ENCODE results near the gene LYSMD1.

Gene LYSMD1

DNA sequence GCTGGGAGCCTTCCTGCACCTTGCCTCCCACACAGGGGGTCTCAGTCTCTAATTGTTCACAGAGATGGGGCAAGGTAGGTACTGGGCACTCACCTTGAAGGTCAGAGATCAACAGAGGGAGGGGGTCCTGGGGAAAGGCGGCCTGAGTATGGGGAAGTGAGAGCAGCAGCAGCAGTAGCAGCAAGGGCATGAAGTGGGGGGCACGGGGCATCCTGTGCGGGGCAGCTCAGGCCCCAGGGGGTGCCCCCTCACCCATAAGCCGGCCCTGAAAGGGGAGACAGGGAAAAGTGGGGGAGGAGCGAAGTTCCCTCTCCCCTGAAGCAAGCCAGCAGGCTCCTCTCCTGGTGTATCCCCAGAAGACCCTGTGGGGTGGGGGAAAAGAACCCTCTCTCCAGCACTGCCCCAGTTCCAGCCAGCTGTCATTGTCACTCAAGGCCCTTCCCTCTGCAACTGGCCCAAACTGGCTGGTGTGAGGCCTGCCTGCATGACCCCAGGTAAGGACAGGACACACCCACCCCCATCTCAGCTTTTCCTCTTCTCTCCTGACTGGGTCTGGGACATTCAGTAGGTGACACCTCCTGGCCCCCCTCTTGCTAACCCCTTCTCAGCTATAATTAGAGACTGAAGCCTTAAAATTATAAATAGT, 23.2 kb downstream of the LYSMD1 start:
- no peak for DNase-seq (ENCODE audit: low read depth in 2 of 2)

DNA sequence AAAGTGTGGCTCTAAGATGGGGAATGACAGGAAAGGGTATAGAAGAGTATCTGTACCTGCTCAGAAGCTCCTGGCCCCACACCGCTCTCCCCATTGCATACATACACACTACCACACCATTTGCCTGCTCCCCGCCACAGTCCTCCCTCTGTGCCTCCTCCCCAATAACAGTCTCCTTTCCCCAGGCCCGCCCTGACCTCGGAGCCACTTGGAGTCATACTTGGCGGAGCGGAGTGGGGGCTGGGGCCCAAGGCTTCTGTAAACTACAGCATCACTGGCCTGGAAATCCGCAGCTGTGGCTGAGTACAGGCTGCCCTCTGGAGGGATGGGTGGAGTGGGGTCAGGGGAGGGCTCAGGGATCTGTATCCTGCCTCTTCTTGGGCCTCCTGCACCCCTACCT, 27.9 kb downstream of the LYSMD1 start:
- no peak for DNase-seq (ENCODE audit: low read depth in 2 of 2)

- no peak for DNase-seq (ENCODE audit: low read depth in 2 of 2)
Observed at GRCh38 chr1:151135433-151136385, 30.0 kb downstream of the LYSMD1 start.

DNA sequence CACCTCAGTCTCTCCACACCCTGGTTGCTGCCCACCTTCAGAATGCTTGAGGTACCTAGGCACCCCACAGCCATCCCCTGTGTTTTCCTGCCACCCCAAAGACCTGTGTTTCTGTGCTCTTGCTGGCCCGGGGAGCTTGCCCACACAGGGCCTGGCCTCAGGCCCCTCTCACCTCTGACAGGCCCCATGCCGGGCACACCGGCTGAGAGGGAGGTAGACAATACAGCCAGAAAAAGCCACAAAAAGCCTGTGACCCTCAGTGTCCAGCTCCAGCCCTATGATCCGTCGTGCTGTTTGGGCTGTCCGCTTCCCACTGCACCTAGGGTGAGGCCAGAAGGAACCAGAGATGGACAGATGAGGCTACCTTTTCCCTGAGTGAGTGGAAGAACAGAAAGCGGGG, 30.7 kb downstream of the LYSMD1 start:
- no peak for DNase-seq (ENCODE audit: low read depth in 2 of 2)

DNA sequence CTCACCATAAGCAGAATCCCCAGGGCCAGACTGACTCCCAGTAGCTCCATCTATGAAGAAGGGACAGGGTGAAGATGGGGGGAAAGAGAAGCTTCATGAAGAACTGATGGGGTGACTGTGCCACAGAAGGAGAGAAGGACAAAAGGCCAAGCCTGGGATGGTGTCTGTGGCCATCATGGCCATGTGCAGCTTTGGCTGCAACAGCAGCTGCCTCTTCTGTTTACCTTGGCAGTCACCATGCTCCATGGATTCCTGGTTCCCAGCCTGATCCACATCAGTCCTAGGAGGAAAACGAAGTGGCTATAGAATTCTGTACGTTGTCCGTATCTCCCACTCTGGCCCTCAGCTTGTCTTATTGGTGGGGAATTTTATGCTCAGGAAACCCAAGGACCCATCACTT, 31.3 kb downstream of the LYSMD1 start:
- no peak for DNase-seq (ENCODE audit: low read depth in 2 of 2)

GRCh38 chr1:151133018-151133806, 32.5 kb downstream of the LYSMD1 start:
- DNase-seq (ENCODE audit: low read depth in 2 of 2), result no peak

GRCh38 chr1:151132335-151133017, 33.2 kb downstream of the LYSMD1 start:
- DNase-seq (ENCODE audit: low read depth in 2 of 2), result no peak

GRCh38 chr1:151131701-151132334, 33.9 kb downstream of the LYSMD1 start:
- DNase-seq (ENCODE audit: low read depth in 2 of 2), result no peak

GRCh38 chr1:151130987-151131586, 34.6 kb downstream of the LYSMD1 start:
- DNase-seq (ENCODE audit: low read depth in 2 of 2), result peak; percentile 69 to 70

DNA sequence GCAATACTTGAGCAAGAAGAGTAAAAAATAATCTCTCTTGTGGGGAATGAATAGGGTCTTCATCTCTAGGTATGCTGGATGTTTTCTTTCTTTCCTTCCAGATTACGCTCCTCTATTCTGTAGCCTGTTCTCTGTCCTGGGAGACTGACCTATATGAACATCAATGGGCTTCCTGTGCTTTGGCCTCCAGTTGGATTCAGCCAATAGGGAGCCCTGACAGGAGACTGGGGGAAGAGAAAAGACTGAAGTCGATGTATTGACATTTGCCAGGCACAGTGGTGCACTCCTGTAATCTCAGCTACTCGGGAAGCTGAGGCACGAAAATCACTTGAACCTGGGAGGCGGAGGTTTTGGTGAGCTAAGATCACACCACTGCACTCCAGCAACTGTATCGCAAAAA, 36.9 kb downstream of the LYSMD1 start:
- no peak for DNase-seq (ENCODE audit: low read depth in 2 of 2)

DNA sequence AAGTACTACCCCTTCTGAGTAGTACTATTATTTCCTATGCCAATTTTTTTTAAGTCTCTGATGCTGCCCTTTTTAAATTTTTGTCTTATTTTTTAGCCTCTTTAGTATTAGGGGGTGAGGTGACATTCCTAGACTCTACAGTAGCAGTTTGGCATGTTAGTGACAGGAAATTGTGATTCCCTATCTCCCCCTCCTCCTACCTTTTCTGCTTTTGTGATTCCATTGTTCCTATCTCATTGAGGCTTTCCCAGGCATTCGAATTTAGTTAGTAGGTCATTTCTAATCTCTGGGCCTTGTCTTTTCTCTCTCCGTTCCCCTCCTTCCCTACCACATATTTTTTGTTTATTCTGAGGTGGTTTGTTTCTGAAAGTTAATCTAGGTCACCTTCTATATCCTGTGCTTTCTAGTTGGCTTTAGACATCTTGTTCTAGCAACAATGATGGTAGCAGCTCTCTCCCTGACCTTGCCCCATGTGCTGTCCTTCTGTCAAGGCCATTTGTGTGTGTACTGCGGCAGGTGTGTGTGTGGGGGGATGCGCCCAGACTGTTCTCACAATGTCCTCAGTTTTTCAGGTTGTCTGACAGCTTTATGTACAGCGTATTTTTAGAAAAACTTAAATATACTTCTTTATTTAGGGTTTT, 40.8 kb downstream of the LYSMD1 start:
- DNase-seq (ENCODE audit: low read depth in 2 of 2), result no peak

DNA sequence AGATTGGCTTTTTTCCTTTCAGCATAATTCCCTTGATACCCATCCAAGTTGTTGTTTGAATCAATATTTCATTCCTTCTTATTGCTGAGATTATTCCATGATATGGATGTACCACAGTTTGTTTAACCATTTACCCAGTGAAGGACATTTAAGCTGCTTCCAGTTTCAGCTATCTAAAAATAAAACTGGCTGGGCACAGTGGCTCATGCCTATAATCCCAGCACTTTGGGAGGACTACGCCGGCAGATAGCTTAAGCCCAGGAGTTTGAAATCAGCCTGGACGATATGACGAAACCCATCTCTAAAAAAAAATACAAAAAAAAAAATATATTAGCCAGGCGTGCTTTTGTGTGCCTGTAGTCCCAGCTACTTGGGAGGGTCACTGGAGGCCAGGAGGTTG, 51.8 kb downstream of the LYSMD1 start:
- DNase-seq (ENCODE audit: low read depth in 2 of 2), result no peak

Data from stimulated activated CD4-positive, alpha-beta T cell treated with anti-CD3 and anti-CD28 coated beads, Interleukin-1b, Interleukin-23, amount 100 ng/mL, for 4 hours (primary cell).